Trophoblast cell (in vitro differentiated cells and primary cell): ENCODE measurements around the gene STAT5A.
"Not testable (repeated sequence)": the region's sequence is repeated elsewhere in the genome, so short reads cannot be mapped to it uniquely, and the experiment has no call there.

Experiments
- DNase-seq, 2 donors: peaks; one replicate each; pipeline ENCODE4 v3.0.0-alpha.2; 2016
- H2AFZ ChIP-seq: 2 replicates; pipeline ENCODE4 v1.6.1; 2013; ENCODE audit warnings: low read length, moderate library complexity, mild to moderate bottlenecking; ENCODE audit not compliant: insufficient read depth, poor library complexity
- H2AK5ac ChIP-seq: 2 replicates; pipeline ENCODE4 v1.6.1; 2013; ENCODE audit warnings: mild to moderate bottlenecking, low read length
- H2BK120ac ChIP-seq: 2 replicates; pipeline ENCODE4 v1.6.1; 2013; ENCODE audit warnings: low read length, mild to moderate bottlenecking, moderate library complexity; ENCODE audit not compliant: insufficient read depth, poor library complexity
- H2BK12ac ChIP-seq: 2 replicates; pipeline ENCODE4 v1.6.1; 2013; ENCODE audit warnings: mild to moderate bottlenecking, low read length, moderate library complexity
- H2BK5ac ChIP-seq: 2 replicates; pipeline ENCODE4 v1.6.1; 2013; ENCODE audit warnings: low read length, low read depth, moderate library complexity, mild to moderate bottlenecking; ENCODE audit not compliant: poor library complexity
- H3K14ac ChIP-seq: 2 replicates; pipeline ENCODE4 v1.6.1; 2013; ENCODE audit warnings: mild to moderate bottlenecking, low read length
- H3K18ac ChIP-seq: 2 replicates; pipeline ENCODE4 v1.6.1; 2013; ENCODE audit warnings: mild to moderate bottlenecking, low read length
- H3K23ac ChIP-seq: 2 replicates; pipeline ENCODE4 v1.6.1; 2013; ENCODE audit warnings: low read length
- H3K27ac ChIP-seq: 2 replicates; pipeline ENCODE4 v1.5.1; 2013; ENCODE audit warnings: low read depth, mild to moderate bottlenecking, inconsistent platforms, low read length, moderate library complexity
- H3K27me3 ChIP-seq: 2 replicates; pipeline ENCODE4 v1.6.1; 2013; ENCODE audit warnings: inconsistent platforms, mild to moderate bottlenecking, low read length, moderate library complexity; ENCODE audit not compliant: insufficient read depth
- H3K36me3 ChIP-seq, 2 experiments: 1 replicate in 1 of 2; 2 replicates in 1 of 2; pipeline ENCODE4 v1.6.1; 2013; ENCODE audit warnings: low read length in 2 of 2, mild to moderate bottlenecking in 2 of 2, moderate library complexity in 1 of 2; ENCODE audit not compliant: insufficient read depth in 2 of 2, control insufficient read depth in 1 of 2
- H3K4ac ChIP-seq: 2 replicates; pipeline ENCODE4 v1.6.1; 2013; ENCODE audit warnings: low read depth, mild to moderate bottlenecking, low read length, moderate library complexity
- H3K4me1 ChIP-seq, 2 experiments: 1 replicate in 1 of 2; 2 replicates in 1 of 2; pipeline ENCODE4 v1.6.1; 2013; ENCODE audit warnings: low read length in 2 of 2, mild to moderate bottlenecking in 2 of 2, moderate library complexity in 1 of 2; ENCODE audit not compliant: insufficient read depth in 2 of 2, control insufficient read depth in 1 of 2
- H3K4me2 ChIP-seq: 2 replicates; pipeline ENCODE4 v1.6.1; 2013; ENCODE audit warnings: inconsistent platforms, mild to moderate bottlenecking, low read length, moderate library complexity
- H3K4me3 ChIP-seq: 2 replicates; pipeline ENCODE4 v1.5.1; 2013; ENCODE audit warnings: mild to moderate bottlenecking, low read depth, low read length, inconsistent platforms
- H3K79me1 ChIP-seq: one replicate; pipeline ENCODE4 v1.6.1; 2013; ENCODE audit warnings: low read length
- H3K79me2 ChIP-seq: 2 replicates; pipeline ENCODE4 v1.6.1; 2013; ENCODE audit warnings: low read length, mild to moderate bottlenecking; ENCODE audit not compliant: control insufficient read depth, insufficient read depth, poor library complexity
- H3K9ac ChIP-seq: 2 replicates; pipeline ENCODE4 v1.6.1; 2013; ENCODE audit warnings: mild to moderate bottlenecking, low read length
- H3K9me3 ChIP-seq: 2 replicates; pipeline ENCODE4 v1.6.1; 2013; ENCODE audit warnings: low read depth, mild to moderate bottlenecking, control low read depth, inconsistent platforms, low read length; ENCODE audit not compliant: insufficient read depth
- H4K12ac ChIP-seq: 2 replicates; pipeline ENCODE4 v1.6.1; 2013; ENCODE audit warnings: low read depth, mild to moderate bottlenecking, low read length, moderate library complexity
- H4K8ac ChIP-seq: 2 replicates; pipeline ENCODE4 v1.6.1; 2013; ENCODE audit warnings: low read depth, mild to moderate bottlenecking, low read length, moderate library complexity
- H4K91ac ChIP-seq: one replicate; pipeline ENCODE4 v1.6.1; 2013; ENCODE audit warnings: low read depth, mild to moderate bottlenecking, low read length, moderate library complexity
- WGBS: extraction: QIAGEN DNeasy Blood & Tissue Kit; methylation state at CpG from one replicate; pipeline ENCODE4 v1.1.7; 2013; ENCODE audit warnings: missing lambda C conversion rate; ENCODE audit not compliant: insufficient read length, insufficient coverage; ENCODE audit errors: extremely low coverage; 5-methylcytosine and 5-hydroxymethylcytosine counted together

Gene STAT5A

DNA sequence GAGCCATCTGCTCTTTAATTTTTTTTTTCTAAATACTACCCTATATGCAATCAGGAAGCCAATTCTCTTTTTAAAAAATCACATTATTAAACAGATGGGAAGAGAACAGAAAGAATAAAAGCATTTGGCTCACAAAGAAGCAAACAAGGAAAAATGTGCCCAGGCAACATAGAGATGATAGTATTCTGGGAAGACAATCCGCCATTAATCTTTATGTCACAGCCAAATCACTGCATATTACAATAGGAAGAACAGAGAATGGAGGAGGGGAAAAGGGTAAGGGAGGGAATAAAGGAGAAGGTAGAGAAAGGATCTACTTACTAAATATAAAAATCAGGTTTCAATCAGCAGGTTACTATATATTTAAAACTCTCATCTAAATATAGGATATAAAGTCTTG is 46.4 kb upstream of the STAT5A start:
- Histone ChIP-seq H4K8ac (no peak overlapping the region), H2BK12ac (no peak overlapping the region), H2BK5ac (no peak overlapping the region), H3K18ac (no peak overlapping the region), H3K4me1 (peaks cover 0 to 3% of the 10 kb centered on the region in 2 experiments), H3K27me3 (no peaks in the 10 kb centered on the region), H3K9ac (no peak overlapping the region), H3K9me3 (no peaks in the 10 kb centered on the region), H3K79me2 (no peaks in the 10 kb centered on the region), H3K4ac (no peak overlapping the region), H2AK5ac (no peak overlapping the region), H2AFZ (no peak overlapping the region), H3K4me2 (no peak overlapping the region), H3K23ac (no peak overlapping the region), H4K91ac (no peak overlapping the region), H3K27ac (no peak overlapping the region), H3K36me3 (no peaks in the 10 kb centered on the region), H3K14ac (no peak overlapping the region), H2BK120ac (no peak overlapping the region), H4K12ac (no peak overlapping the region), H3K79me1 (no peaks in the 10 kb centered on the region), H3K4me3 (no peak overlapping the region)
- WGBS, result no CpG with 5 or more reads among the region's 1 CpG
- DNase-seq, result peak in 1 of 2 donors; percentile 52

DNA sequence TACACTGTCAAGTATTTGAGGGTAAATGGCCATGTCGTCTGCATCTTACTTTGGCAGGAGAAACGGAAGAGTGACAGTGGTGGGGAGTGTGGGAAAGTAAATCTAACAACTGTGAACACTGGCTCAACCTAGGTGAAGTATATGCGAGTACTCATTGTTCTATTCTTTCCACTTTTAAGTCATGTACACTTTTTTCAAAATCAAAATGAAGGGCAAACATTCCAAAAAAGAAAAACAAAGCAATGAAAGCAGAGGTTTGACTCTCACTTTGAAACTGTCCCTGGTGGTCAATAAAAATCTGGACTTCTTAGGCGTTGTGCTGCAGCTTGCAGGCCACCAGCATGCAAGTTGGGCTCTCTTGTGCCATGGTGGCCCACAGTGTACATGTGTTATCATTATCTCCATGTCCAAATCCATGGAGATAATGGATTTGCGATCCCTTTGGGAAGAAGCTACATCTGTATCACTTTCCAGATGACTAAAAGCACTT is 44.8 kb upstream of the STAT5A start:
- no peak overlapping the region for H4K91ac ChIP-seq
- H3K27ac ChIP-seq, result no peak overlapping the region
- no peak overlapping the region for H2BK5ac ChIP-seq
- no peak overlapping the region for H3K23ac ChIP-seq
- H3K79me2 ChIP-seq, result no peaks in the 10 kb centered on the region
- no peak overlapping the region for H3K18ac ChIP-seq
- H3K4me3 ChIP-seq, result no peak overlapping the region
- no peaks in the 10 kb centered on the region for H3K9me3 ChIP-seq
- no peak overlapping the region for H3K4me2 ChIP-seq
- H3K36me3 ChIP-seq, result no peaks in the 10 kb centered on the region
- no peak overlapping the region for H2BK12ac ChIP-seq
- DNase-seq, result no peak
- H3K4ac ChIP-seq, result no peak overlapping the region
- H3K79me1 ChIP-seq, result no peaks in the 10 kb centered on the region
- no peak overlapping the region for H2AFZ ChIP-seq
- no peak overlapping the region for H4K8ac ChIP-seq
- H2AK5ac ChIP-seq, result no peak overlapping the region
- no peak overlapping the region for H4K12ac ChIP-seq
- H3K4me1 ChIP-seq, result peaks cover 3 to 6% of the 10 kb centered on the region in 2 experiments
- WGBS, result no CpG with 5 or more reads among the region's 5 CpGs
- H3K14ac ChIP-seq, result no peak overlapping the region
- no peaks in the 10 kb centered on the region for H3K27me3 ChIP-seq
- H3K9ac ChIP-seq, result no peak overlapping the region
- H2BK120ac ChIP-seq, result no peak overlapping the region

DNA sequence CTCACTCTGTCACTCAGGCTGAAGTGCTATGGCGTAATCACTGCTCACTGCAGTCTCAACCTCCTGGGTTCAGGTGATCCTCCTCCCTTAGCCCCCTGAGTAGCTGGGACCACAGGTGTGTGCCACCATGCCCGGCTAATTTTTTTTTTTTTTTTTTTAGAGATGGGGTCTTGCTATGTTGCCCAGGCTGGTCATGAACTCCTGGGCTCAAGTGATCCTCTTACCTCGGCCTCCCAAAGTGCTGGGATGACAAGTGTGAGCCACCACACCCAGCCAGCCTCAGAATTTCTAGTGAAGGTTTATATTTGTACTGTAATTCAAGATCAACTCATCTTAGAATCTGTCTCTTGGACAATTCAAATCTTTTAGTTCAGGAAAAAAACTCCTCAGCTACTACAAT is 44.2 kb upstream of the STAT5A start:
- not testable (repeated sequence) for H2AK5ac ChIP-seq, H2BK120ac ChIP-seq, H3K18ac ChIP-seq, H3K36me3 ChIP-seq, H3K14ac ChIP-seq, H3K9me3 ChIP-seq, H3K23ac ChIP-seq, H4K8ac ChIP-seq, H3K27me3 ChIP-seq, H3K79me2 ChIP-seq, DNase-seq, H3K4me1 ChIP-seq, H3K79me1 ChIP-seq, H3K4ac ChIP-seq, H3K4me3 ChIP-seq, H3K4me2 ChIP-seq, H2BK12ac ChIP-seq, H2BK5ac ChIP-seq, H3K9ac ChIP-seq, H4K91ac ChIP-seq, H4K12ac ChIP-seq, H3K27ac ChIP-seq, H2AFZ ChIP-seq
- WGBS, result no CpG with 5 or more reads among the region's 3 CpGs

DNA sequence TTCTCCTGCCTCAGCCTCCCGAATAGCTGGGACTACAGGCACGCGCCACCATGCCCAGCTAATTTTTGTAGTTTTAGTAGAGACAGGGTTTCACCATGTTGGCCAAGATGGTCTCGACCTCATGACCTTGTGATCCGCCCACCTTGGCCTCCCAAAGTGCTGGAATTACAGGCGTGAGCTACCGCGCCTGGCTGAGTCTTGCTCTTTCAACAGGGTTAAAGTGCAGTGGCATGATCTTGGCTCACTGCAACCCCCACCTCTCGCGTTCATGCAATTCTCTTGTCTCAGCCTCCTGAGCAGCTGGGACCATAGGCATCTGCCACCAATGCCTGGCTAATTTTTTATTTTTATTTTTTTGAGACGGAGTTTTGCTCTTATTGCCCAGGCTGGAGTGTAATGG is 43.1 kb upstream of the STAT5A start:
- not testable (repeated sequence) for H3K4me3 ChIP-seq, H2BK120ac ChIP-seq, H3K36me3 ChIP-seq, H3K27me3 ChIP-seq, H3K9ac ChIP-seq, H3K79me2 ChIP-seq, H3K14ac ChIP-seq, H4K91ac ChIP-seq, H3K18ac ChIP-seq, H3K4me1 ChIP-seq, DNase-seq, H3K23ac ChIP-seq, H3K4ac ChIP-seq, H4K8ac ChIP-seq, H3K9me3 ChIP-seq, H3K4me2 ChIP-seq, H2AFZ ChIP-seq, H2BK5ac ChIP-seq, H2AK5ac ChIP-seq, H4K12ac ChIP-seq, H3K27ac ChIP-seq, H3K79me1 ChIP-seq, H2BK12ac ChIP-seq
- WGBS, result no CpG with 5 or more reads among the region's 11 CpGs
